NCI-H1105 treated with DMSO at 0.1 percent for 48 hours (cell line): Measurements from ENCODE around the gene LPCAT1.
"Not testable (repeated sequence)": the region's sequence is repeated elsewhere in the genome, so short reads cannot be mapped to it uniquely, and the experiment has no call there.

ENCODE experiments used
- DNase-seq: peaks from one replicate; lab custom pipeline; 2025; lab: John Stamatoyannopoulos, UW

The LPCAT1 gene

DNA sequence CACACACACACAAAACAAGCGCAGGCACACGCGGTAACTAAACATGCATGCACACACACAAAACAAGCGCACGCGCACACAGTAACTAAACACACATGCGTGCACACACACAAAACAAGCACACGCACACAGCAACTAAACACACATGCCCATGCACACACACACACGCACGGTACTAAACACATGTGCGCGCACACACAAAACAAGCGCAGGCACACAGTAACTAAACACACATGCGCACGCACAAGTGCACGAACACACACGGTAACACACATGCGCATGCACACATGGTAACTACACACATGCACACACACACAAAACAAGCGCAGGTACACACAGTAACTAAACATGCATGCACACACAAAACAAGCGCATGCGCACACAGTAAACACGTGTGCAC, 58.6 kb downstream of the LPCAT1 start:
- DNase-seq, result no peak

DNA sequence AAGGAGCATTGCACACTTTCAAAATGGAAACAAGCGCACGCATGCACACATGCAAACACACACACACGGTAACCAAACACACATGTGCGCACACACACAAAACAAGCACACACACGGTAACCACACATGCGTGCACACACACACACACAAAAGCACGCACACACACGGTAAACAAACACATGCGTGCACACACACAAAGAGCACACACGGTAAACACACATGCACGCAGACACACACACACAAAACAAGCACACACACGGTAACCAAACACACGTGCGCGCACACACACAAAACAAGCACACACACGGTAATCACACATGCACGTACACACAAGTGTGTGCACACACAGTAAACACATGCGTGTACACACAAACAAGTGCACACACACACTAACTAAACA, 59.2 kb downstream of the LPCAT1 start:
- no peak for DNase-seq

DNA sequence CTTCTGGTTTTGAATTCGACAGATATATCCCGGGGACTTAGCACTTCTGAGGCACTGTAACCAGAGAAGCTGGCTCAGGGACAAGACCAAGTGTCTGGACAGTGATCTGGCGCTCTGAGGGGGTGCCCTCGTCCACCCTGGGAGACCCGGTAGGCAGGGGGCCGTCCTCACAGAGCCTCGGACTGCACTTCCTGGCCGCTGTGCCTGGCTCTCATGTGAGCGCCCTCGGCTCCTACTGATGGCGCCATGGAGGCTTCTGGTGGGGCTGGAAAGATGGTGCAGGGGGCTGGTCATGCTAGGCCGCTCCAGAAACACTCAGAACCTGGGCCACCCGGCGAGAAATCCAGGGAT, 59.7 kb downstream of the LPCAT1 start:
- no peak for DNase-seq

DNA sequence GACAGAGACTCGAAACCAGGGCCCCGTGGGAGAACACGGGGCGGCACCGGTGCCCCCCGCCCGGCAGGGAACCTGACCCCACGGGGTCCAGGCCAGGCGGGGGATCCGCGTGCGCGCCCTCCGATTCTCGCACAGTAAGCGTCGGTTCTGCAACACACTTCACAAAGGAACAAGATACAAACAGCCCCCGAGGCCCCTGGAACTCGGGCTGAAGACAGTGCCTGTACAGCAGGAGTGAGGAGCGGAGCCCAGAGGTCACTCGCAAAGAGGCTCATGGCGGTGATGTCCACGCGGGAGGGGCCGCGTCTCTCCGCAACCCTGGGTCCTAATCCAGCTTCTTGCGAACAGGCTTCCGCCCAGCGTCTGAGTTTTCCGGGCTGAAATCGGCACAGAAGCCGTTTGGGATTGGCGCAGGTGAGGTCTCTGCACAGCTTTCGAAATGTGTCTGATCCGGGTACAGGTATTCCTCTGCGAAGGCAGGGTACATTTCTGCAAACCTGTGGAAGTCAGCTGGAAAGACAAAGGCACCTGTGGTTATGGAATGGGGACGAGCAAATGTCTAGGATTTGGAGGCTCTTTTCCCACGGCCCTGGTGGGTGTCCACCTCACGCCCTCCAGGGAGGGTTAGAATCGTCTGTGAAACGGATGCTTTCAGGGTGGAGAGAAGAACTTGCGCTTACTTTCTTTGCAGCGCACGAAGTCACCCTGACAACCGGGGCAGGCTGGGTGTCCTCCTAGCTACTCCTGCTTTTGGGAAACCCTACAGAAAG, 60.2 kb downstream of the LPCAT1 start:
- DNase-seq, result no peak

DNA sequence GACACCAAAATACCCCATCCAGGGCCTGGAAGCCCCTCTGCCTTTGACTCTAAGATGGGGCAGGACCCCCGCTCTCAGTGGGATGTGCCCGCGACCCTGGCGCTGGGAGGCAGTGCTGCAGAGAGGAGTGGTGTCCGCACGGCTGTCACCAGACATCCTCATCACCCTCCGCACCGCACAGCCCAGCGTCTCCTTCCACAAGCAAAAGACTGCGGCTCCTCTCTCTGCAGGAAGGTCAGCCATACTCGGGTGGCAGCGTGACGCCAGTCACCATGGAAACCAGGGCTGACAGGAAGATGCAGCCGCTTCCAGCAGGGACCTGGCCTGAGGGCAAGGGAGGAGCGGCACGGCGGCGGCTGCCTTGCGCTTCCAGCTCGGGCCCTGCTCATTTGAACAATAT, 61.4 kb downstream of the LPCAT1 start:
- no peak for DNase-seq

DNA sequence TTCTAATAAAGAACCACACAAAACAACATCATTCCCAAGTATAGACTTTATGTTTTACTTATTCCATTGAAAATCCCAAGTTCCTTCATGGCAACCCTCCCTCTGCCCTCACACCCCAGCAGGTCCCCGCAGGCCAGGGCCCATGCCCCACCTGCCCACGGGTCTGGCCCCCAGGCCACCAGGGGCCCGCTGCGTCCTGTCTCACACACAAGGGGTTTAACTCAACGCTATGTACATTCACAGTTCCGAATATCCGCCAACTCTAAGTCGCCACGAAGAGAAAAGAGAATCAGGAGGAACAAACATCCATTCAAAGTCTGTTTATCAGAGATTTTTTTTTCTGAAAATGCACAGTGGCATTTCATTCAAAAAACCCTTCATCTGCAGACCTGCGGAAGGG, 62.4 kb downstream of the LPCAT1 start:
- no peak for DNase-seq

DNA sequence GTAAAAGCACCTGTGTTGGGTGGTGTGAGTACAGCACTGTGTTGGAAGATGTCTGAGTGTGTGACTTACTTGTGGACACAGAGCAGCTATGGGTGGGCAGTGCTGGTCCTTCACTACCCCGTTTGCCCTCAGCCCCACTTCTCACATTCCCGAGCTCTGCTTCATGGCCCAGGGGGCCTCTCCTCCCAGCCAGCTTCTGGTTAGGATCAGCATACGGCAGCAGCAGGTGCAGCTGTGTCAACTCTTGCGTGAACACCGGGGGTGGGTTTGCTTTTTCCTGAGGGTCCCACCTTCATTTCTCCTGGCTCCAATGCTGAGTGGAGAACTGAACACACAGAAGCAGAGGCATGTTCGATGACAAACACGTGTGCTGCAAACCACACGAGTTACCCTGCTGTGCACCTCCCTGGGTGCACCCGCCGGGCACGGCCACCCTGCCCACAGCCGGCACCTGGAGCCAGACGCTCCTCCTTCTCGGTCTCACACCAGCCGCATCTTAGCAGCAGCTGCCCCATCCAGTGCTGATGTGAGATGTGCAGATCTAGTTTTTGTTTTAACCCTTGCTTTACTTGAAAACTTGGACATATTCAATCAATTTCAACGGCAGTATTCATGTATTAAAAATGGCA, 63.6 kb downstream of the LPCAT1 start:
- no peak for DNase-seq

DNA sequence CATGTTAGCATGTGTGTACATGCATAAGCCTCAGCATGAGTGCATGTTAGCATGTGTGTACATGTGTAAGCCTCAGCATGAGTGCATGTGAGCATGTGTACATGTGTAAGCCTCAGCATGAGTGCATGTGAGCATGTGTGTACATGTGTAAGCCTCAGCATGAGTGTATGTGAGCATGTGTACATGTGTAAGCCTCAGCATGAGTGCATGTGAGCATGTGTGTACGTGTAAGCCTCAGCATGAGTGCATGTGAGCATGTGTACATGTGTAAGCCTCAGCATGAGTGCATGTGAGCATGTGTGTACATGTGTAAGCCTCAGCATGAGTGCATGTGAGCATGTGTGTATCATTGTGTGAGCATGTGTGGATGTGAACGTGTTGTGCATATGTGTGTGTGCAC, 64.3 kb downstream of the LPCAT1 start:
- not testable (repeated sequence) for DNase-seq

DNA sequence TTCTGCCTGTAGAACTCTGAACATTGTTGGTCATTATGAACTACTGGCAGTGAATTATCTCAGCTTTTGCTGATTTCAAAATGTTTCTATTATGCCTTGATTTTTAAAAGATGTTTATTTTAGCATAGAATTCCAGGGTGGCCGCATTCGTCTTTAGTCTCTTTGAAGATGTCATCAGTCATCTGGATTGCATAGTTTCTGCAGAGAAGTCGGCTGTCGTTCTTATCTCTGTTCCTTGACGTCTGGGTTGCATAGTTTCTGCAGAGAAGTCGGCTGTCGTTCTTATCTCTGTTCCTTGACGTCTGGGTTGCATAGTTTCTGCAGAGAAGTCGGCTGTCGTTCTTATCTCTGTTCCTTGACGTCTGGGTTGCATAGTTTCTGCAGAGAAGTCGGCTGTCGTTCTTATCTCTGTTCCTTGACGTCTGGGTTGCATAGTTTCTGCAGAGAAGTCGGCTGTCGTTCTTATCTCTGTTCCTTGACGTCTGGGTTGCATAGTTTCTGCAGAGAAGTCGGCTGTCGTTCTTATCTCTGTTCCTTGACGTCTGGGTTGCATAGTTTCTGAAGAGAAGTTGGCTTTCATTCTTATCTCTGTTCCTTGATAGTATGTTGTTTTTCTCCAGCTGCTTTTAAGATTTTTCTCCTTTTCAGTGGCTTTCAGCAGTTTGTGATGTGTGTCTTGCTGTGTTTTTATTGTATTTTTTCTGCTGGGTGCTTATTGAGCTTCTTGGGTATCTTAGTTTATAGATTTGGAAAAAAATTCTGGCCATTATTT, 67.5 kb downstream of the LPCAT1 start:
- DNase-seq, result not testable (repeated sequence)

DNA sequence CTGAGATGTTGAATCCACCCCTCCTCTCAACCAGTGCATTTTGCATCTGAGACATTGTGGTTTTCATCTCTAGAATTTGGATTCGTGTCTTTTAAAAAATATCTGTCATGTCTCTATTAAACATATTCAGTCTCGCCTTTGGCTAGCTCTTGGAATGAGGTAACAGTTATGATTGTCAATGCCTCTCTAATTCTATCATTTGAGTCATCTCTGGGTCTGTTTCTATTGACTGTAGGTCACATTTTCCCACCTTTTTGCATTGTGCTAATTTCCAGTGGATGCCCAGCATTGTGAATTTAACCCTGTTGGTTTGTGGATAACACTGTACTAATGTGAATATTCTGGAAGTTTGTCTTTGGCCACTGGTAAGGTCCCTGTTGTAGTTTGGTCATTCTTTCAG, 70.1 kb downstream of the LPCAT1 start:
- no peak for DNase-seq

DNA sequence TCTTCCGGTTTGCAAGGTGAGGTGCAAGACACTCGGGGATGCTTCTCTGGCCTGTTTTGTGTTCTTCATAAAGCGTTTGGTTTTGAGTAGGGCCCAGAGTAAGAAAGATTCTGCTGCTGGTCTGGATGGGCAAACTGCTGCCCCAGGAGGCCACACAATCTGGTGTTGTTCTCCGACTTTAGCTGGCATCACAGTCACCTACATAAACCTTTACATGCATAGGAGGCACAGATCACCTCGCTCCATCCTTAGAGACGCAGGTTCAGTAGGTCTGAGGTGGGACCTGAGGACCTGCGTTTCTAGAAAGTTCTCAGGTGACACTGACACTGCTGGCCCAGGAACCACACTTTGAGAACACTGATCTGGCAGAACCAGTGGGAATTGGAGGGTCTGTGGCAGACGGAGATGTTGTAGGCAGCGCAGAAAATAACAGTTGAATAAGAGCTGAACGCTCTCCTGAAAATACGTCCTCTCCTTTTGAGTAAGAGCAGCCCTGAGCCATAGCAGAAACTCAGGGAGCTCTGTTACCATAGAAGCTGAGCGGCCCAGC, 74.6 kb downstream of the LPCAT1 start:
- DNase-seq, result no peak

DNA sequence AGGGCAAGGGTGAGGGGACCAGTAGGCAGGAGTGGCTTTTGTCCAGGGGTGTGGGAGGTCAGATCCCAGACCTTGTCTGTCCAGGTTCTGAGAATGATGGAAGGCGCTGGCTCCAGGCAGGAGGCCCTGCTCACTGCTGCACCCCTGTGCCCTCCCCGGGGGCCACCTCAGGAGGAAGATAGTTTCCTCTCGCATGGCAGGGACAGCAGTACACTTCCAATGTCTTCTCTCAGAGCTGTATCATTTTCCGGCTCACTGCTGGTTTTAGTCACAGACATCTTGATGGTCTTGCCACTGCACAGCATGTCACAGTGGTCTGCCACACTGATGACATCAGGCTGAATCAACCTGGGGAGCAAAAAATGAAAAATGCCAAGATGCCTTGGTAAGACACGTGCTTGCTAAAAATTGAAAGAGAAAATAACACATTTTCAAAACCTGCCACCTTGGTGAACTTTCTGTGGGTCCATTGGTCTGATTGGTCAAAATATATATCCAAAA, 75.2 kb downstream of the LPCAT1 start:
- DNase-seq, result no peak

DNA sequence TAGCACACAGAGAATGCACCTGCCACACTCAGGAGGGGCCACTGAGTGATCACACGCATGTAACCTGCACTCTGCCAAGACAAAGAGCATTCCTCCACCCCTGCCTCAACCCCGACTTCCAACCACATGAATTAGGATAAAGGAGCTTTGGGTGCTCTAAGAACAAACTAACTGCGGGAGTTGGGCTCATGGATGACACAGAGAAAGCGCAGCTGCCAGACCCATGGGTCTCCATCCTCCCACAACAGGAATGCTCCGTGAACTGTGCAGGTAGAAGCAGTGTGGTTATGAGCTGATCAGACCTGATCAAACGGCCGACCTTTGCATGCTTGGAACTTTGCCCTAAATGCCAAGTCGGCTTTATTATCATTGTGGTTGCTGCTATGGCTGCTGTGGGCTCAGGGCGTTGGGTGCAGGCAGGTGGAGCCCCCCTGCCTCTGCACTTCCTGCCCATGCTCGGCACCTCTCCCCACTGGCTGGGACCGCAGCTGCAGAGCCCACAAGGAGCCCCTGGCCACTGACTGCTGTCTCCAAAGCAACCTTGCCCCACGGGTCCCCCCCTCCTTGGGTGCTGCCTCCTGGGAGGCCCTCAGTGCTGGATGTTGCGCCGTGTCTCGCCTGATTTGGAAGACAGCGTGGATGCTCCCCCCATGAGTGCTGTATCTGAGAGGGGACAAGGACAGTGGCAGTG, 75.9 kb downstream of the LPCAT1 start:
- no peak for DNase-seq

DNA sequence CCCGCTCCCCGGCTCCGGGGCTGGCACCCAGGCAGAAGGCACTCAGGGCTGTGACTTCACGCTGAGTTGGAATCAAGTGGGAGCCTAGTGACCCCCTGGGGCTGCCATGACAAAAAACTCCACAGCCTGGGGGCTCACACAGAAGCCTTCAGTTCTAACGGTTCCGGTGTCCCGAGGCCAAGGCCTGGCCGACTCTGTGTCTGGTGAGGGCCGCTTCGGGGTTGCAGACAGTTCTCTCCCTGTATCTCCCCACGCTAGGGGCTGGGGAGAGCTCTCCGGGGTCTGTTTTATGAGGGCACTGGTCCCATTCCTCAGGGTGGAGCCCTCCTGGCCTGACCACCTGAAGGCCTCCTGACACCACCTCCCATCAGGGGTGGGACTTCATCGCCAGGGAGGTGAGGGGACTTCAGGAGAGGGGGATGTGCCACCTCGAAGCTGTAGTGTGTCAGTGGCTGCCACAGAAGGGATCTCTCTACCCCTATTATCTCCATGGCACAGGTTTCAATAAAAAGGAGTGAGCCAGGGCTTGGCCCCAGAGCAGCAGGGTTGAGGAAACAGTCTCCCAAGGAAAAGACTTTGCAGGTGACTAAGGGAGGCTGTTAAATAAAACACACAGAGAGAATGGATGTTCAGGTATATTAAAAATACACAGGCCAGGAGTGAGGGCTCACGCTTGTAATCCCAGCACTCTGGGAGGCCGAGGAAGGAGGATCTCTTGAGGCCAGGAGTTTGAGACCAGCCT, 77.0 kb downstream of the LPCAT1 start:
- DNase-seq, result no peak

DNA sequence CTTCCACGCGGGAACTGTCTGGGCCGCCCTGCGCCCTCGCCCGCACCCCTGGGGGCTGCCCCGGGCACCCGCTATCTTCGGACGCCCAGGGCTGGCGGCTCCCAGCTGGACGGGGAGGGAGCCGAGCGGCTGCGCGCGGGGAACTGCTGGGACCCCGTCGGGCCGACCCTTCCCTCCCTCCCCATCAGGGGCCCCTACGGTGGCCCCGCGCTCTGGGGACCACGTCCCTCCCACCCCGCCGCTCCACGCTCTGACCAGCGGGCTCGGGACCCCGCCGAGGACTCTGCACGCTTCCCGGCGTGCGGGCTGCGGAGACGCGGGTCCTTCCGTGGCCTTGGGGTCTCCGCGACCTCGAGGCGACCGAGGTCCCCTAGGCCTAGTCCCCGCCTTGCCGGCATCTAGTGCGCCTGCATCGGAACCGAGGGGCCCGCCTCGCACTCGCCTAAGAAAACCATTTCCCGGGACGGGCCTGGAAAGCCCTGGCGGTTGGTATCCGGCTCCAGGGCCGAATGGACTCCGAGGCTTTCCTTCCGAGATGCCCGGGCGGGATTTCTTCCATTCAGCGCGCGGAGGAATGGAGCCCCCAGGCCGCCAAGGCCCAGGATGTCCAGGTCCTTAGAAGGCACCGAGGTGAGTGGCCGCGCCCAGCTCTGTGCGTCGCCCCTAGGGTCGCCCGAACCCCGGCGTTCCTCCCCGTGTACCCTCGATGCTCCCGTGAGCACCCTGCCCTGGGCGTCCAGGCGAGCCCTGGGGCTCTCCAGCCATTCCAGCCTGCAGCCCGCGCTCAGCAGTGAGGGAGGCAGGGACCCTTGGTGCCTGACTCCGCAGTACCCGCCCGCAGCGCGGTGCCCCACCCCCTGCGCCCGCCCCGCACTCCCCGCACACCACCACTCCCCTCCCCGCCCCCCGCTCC, 77.8 kb downstream of the LPCAT1 start:
- DNase-seq, result no peak

DNA sequence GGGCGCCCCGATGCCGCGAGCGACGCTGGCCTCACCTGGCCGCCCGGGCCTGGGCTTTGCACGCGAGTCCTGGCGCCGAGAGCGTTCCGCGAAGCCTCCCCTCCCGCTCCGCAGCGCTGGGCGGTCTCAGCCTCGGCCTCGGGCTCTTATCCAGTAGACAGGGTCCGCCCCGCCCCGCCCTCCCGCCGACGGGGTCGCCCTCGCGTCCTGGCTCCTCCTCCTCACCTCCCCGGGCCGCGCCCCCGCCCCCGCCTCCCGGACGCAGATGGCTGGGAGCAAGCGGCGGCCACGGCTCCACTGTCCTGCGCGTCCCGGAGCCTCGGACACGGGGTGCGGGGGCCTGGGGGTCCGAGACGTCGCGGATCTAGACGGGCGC, 78.5 kb downstream of the LPCAT1 start, which contains the start of gene SLC6A3:
SLC6A3 (minus strand) TSS at position 128 of the 376 bp plus-strand sequence. CDS start 2,243 bp downstream, outside the sequence.
- DNase-seq, result no peak

DNA sequence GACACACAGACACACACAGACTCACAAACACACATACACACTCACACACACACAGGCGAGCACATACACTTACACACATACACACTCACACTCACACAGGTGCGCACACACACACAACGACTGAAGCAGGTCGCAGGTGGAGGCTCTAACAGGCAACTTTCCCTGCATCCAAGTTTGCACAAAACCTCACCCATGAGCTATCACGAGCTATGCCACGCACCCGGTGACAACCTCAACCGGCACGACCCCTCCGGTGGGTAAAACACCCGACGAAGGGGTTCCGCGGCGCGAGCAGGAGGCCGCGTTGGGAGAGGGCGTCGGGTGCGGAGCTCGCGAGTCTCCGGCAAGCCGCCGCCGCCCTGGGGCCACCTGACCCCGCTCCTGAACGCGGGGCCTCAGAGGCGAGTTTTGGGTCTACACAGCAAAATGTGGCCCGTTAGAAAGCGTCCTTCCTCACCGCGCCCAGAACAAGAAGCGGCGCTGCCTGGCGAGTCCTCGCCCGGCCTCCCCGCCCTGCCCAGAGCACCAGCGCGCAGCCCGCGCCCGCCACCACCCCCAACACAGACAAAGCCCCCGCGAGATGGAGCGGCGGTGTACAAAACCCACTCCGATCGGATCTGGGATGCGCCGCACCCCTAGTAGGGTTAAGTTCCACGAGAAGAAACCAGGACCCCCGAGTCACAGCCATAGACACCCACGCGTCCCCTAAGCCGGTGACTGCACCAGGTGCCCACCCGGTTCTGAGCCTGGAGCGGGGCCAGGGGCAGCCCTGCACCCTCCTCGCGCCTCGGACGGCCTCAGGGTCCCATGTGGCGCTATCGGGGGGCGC, 79.2 kb downstream of the LPCAT1 start:
- no peak for DNase-seq

DNA sequence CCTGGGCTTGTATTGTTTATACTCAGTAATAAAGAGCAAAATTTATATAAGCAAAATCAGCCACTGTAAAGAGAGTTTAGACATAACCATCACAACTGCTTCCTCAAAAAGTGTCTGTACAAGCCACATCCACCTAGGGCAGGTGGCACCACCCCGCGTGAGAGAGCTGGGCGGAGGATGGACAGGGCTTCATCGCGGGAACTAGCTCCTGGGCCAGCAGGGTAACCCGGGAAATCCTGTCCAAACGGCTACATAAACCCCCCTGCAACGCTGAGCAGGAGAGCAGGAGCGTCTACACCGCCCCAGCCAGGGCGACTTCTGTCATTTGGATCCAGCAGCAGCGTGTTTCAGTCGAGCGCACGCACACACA, 79.8 kb downstream of the LPCAT1 start:
- DNase-seq, result no peak

DNA sequence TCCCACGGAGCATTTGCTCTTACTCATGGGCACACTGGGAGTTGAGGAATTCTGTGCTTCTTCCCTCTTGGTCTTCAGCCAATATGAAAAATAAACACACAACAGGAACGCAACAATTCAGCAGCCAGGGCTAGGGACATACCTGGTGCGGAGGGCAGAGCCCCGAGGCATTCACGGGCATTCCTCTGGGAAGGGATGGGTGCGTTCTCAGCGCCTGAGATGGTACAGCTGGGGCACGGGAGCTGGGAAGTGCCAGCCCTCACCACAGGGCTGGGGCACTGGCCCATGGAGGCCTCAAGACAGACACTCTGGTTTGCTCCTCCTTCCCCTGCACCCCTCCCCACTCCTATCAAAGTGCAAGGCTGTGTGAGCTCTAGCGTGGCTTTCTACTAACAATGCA, 80.6 kb downstream of the LPCAT1 start:
- no peak for DNase-seq
